Spleen (tissue), 7 donors: ENCODE results near the gene ZFYVE26.

Source experiments
- POLR2A ChIP-seq, 3 donors: fragments of 450-650 bp; IDR thresholded peaks; one replicate each; pipeline ENCODE4 v1.5.1; 2017; ENCODE audit warnings: antibody characterized with exemption in 3 of 3, mild to moderate bottlenecking in 1 of 3
- POLR2AphosphoS5 ChIP-seq, 3 donors: sonication (generic); formaldehyde crosslinking; IDR thresholded peaks; one replicate each; pipeline ENCODE4 v1.5.1; 2017; ENCODE audit warnings: antibody characterized with exemption in 3 of 3
- TF ChIP-seq, protein P1 (sequence below), 11 experiments: fragments of 200-600 bp in 7 of 11; fragments of 450-650 bp in 4 of 11; sonication (generic) in 4 of 11; IDR thresholded peaks in 8 of 11; conservative IDR thresholded peaks in 3 of 11; 1 replicate in 7 of 11; 2 replicates in 4 of 11; pipeline versions ENCODE4 v1.4.0 to v1.8.0; 2016 to 2021; ENCODE audit warnings: antibody characterized with exemption in 11 of 11, inconsistent platforms in 4 of 11, mild to moderate bottlenecking in 1 of 11
- donor health status: DM: no; HTN: no; CAD: no; lungs with moderate emphysema.
- donor health status: DM: no; HTN: no; CAD: no.
- donor health status: DM: no; HTN: no; CAD: no.

DNA sequence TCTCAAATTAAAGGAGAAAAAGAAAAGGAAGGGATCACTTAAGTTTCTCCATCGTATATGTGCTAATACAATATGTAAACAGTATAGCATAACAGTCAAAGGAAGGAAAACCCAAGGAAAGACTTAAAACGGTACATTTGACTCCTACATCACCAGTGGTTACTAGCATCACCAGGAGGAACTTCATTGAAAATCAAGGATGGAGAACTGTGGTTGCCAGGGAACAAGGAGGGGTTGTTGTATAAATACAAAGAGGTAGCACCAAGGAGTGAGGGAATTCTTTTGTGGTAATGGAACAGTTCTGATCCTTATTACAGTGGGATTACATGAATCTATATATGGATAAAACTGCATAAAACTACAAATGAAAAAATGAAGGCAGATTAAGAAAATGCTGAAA lies 1.6 kb downstream of the ZFYVE26 start:
- TF ChIP-seq, protein P1, sequence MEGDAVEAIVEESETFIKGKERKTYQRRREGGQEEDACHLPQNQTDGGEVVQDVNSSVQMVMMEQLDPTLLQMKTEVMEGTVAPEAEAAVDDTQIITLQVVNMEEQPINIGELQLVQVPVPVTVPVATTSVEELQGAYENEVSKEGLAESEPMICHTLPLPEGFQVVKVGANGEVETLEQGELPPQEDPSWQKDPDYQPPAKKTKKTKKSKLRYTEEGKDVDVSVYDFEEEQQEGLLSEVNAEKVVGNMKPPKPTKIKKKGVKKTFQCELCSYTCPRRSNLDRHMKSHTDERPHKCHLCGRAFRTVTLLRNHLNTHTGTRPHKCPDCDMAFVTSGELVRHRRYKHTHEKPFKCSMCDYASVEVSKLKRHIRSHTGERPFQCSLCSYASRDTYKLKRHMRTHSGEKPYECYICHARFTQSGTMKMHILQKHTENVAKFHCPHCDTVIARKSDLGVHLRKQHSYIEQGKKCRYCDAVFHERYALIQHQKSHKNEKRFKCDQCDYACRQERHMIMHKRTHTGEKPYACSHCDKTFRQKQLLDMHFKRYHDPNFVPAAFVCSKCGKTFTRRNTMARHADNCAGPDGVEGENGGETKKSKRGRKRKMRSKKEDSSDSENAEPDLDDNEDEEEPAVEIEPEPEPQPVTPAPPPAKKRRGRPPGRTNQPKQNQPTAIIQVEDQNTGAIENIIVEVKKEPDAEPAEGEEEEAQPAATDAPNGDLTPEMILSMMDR (IDR thresholded peaks at IDR 0.05 in 8 of 11, conservative IDR thresholded peaks at IDR 0.05 in 3 of 11) = no peak
- TF ChIP-seq POLR2AphosphoS5 (IDR thresholded peaks at IDR 0.05) (no peak), POLR2A (IDR thresholded peaks at IDR 0.05) (no peak)
